Stimulated activated CD8-positive, alpha-beta memory T cell treated with anti-CD3 and anti-CD28 coated beads, Interleukin-4, amount 100 ng/mL, for 1 hour (primary cell): Measurements from ENCODE around the gene RPAIN.
"Not testable (repeated sequence)": the region's sequence is repeated elsewhere in the genome, so short reads cannot be mapped to it uniquely, and the experiment has no call there.

Experiments
- DNase-seq, 2 donors: peaks; one replicate each; pipeline ENCODE4 v3.0.0-alpha.2; 2020; ENCODE audit warnings: low read depth in 2 of 2, low spot score in 1 of 2

Gene RPAIN

GRCh38 chr17:5429191-5429887 lies 9.4 kb downstream of the RPAIN start:
- DNase-seq, result no peak

DNA sequence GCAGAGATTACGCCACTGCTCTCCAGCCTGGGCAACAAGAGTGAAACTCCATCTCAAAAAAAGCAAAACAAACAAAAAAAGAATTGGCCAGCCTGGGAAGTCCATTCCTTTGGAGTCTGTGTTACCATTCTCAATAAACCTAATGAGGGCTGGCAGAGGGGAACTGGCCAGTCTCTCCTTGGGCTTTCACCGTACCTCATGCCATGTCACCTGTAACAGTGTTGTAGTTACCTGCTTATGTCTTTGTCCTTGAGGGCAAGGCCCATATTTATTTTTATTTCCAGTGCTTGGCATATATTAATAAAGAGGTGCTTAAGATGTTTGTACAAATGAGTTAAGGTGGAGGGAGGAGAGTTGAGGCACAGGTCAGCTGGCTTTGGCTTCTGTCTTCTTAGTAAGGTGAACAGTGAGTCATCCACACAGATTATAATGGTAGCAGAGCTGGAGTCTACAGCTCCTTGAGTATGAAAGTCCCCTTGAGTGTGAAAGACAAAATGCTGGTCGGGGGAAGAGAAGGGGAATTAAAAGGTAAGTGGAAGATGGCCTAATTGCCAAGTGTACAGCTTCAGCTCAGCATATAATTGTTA lies 10.5 kb downstream of the RPAIN start:
- no peak for DNase-seq

DNA sequence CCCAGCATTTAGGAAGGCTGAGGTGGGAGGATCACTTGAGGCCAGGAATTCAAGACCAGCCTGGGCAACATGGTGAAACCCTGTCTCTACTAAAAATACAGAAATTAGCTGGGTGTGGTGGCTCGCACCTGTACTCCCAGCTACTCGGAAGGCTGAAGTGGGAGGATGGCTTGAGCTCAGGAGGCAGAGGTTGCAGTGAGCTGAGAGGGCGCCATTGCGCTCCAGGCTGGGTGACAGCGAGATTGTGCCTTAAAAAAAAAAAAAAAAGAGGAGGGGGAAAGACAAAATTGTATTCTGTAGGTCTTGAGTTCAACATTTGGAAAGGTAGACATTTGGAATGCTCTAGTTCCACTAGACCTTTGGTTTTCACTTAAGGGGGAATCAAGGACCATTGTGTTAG lies 11.3 kb downstream of the RPAIN start:
- not testable (repeated sequence) for DNase-seq

DNA sequence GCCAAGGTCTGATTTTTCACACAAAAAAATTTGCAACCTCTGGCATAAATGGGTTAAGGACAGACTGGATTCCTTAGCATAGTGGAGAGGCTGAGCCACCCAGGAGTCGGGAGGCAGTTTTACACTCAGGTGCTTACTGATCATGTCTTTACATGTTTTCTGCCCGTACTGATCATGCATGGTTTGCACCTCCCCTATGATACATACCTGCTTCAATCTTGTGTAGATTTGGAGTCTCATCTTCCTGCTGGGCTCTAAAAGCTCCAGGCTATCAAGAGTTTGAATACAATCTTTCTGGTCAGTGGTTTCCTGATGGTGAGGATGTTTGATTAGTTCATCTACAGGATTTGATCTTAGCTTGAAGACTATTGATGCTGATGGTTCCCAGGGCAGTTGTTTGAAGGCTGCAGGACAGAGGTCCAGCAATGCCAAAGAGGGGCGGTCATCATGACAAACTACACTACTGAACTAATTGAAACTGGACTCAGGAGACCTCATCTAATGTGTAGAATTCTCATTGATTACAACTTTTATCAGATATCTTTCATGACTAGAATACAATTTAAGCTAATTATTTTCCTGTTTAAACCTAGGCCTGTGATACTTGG lies 12.1 kb downstream of the RPAIN start:
- DNase-seq, result no peak

DNA sequence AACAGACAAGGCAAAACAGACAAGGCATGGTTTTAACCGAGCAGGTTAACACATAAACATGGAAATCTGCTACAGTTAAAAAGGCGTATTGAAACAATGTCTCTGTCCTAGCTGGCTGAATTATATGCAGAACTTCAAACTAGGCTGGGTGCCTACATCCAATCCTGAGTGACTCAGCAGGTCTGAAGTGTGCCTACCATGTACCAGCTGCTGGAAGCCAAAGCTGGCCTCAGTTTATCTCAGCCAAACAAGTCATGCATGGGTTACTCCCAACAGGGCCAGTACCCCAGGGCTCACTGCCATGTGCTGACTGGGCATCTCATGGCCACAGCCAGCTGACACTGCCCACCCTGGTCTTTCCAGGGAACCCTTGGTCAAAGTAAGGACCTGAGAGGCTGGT lies 15.0 kb downstream of the RPAIN start:
- no peak for DNase-seq

DNA sequence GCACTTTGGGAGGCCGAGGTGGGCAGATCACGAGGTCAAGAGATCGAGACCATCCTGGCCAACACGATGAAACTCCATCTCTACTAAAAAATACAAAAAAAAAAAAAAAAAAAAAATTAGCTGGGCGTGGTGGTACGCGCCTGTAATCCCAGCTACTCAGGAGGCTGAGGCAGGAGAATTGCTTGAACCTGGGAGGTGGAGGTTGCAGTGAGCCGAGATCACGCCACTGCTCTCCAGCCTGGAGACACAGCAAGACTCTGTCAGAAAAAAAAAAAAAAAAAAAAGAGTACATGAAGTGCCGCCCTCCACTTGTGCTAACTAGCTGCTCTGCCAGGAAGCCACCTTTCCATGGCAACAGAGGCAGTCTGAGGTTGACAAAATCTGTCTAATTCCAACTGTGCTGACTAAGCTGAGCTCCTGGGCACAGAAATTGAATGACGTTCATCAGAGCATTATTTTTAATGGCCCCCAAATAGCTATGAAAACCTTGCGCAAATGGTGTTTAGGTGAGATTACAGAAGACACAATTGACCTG lies 15.9 kb downstream of the RPAIN start:
- DNase-seq, result not testable (repeated sequence)

GRCh38 chr17:5437721-5438317 lies 17.8 kb downstream of the RPAIN start:
- no peak for DNase-seq

DNA sequence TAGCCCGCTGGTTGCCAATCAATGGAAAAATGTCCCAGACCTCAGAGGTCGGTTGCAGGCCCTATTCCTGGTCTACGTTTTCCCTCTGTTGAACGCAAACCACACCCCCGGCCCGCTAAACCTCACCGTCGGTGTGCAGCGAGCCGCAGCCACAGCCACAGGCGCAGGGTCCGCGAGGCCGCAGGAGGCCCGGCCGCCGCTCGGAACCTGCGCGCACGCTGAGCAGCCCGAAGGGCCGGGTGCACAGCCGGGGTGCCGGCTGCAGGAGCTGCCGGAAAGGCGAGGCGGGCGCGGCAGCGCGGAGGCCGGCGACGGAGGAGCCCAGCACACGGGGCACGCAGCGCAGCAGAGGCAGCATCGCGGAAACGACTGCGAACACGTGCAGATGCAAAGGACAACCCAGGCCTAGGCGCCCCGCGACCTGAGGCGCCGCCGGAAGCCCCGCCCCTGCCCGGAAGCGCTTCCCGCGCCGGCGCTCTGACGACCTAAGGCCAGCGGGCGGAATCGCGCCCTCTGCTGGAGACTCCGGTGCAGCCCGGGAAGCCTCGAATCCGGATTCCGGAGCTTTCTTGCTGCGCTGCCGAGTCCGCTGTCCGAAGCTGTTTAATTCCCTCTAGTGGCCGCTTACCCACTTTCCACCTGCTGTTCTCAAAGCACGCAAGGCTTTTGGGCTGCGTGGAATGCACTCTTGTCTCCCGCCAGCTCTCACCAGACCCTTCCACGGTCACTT lies 18.9 kb downstream of the RPAIN start, which contains the start of gene C1QBP:
Gene C1QBP (minus strand): TSS at position 440 of the 730 bp plus-strand sequence. CDS start 82 bp downstream, at position 358.
- DNase-seq, result peak; percentile 79 to 87

DNA sequence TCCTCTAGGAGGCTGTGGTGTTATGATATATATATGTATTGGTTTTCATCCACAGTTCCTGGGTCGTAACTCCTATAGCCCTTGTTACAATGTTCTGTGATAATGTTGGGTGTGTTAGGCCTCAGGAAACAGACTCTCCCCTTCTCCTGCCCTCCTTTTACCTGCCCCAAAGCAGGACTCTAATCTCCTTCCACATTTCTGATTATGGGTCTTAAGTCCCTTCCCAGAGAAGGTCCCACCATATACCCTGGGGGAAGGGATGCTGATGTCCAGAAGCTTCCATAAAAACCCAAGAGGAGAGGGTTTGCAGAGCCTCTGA lies 19.4 kb downstream of the RPAIN start:
- DNase-seq, result no peak

DNA sequence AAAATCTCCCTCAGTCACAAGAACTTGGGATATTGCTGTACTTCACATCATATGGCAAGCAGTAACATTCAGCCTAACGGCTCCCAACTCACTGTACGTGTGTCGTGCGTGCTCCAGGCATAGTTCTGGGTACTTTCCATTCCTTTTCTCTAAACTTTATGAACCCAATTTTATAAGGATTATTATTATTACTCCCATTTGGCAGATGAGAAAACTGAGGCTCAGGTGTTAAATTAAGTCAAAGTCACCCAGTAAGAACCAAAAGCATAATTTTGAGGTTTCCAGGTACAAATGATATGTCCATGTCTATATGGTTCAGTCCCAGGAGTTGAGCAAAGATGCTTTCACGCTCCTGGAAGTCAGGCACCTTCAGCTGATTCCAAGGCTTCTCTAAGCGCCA lies 23.7 kb downstream of the RPAIN start:
- DNase-seq, result no peak

GRCh38 chr17:5444209-5444608 lies 24.2 kb downstream of the RPAIN start:
- no peak for DNase-seq

GRCh38 chr17:5446786-5447185 lies 26.8 kb downstream of the RPAIN start:
- DNase-seq, result no peak

DNA sequence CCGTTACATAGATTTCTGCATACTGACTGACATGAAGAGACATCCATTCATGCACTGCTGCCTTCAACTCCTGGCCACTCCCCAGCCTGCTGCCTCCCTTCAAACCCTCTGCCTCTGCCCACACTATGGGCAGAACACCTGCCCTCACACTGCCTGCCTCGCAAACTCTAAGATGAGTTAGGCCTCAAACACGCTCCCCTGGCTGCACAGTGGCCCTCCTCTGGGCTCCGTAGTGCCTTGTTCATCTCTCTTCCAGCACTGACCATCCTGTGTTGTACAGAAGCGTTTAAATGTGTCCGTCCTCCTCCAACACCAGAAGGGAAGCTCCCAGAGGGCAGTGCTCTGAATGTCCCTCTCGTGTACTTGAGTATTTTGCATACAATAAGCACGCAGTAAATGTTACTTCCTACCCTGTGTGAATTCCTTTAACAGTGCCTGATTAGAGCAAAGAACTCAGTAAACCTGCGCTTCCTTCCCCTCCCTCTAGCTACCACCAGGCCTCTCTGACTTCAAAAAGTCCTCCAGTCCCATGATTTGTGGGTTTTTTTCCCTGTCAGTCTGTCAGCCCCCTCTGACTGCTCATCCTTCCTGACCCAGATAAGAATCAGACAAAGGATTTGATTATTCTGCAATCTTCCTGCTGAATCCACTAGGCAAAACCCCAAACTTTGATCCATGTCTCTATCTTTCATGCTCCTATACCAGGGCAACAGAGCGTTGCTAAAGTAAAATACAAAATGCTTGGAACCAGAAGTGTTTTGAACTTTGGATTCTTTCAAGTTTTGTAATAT lies 44.9 kb downstream of the RPAIN start:
- no peak for DNase-seq

DNA sequence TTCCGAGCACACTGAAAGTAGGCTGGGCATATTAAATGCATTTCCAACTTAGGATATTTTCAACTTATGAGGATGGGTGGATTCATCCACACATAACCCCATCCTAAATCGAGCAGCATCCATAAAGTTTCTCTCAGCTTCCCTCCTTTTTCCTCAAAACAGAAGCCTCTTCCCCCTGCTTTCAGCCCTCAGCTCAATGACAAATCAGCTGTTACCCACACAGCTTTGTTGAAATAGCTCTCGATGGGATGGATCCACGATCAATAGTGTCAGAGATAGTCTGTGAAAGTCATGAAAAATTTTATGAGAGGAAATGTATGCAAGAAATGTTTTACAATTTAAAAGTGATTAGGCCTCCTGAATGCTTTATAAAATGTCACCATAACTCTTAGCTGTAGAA lies 46.3 kb downstream of the RPAIN start:
- no peak for DNase-seq

DNA sequence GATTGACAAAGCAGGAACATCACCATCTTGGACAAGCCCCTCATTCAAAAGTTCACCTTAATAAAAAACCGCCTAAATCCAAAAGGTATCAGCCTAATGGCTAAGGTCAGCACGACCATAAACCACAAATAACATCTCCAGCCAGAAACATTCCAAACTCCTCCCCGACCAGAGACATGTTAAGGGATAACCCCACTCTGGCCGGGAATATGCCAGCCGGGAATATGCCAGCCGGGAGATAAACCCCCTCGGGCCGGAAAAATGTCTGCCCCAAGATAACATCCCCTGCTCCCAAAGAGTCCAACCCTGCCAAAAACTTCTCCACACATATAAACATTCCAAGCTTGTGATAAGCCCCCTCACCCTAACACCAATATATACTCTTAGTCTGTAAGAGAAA lies 47.4 kb downstream of the RPAIN start:
- no peak for DNase-seq

- no peak for DNase-seq
Measured at GRCh38 chr17:5468075-5468473, 48.1 kb downstream of the RPAIN start.

DNA sequence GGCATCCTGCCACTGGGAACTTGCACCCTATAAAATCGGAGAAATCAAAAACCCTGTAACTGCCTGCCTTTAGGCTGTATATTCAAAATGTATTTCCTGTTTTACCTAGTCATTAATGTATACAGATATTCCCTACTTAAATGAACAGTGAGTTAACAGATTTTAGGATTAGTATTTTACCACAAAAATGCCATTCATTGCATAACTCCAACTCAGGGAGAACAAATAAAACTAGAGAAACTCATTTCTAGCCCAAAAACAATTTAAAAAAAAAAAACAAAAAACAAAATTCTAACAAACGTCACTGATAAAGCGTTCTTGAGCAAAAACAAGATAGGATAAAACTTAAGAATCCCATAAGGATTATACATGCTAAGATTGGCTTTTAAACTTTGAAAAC lies 52.5 kb downstream of the RPAIN start:
- no peak for DNase-seq

DNA sequence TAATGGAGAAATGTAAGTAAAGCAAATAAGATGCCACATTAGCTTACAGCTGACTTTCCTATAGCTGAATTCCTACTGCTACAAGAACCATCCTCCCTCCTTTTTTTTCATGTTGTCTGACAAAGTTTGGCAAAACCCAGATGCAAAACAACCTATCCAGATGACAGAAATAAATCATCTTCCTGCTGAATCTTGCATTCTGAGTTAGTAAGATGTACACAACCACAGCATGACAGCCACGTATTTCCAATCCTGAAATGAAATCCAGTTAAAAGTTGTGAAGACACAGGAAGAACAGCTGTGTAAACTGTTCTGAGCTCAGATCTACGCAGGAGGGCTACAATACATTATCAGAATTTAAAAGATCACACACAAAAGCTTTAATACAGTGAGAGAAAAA lies 53.9 kb downstream of the RPAIN start:
- DNase-seq, result no peak

- no peak for DNase-seq
Measured at GRCh38 chr17:5478992-5479391, 59.0 kb downstream of the RPAIN start.

- no peak for DNase-seq
Measured at GRCh38 chr17:5480962-5481361, 61.0 kb downstream of the RPAIN start.

GRCh38 chr17:5481451-5481850 lies 61.5 kb downstream of the RPAIN start:
- no peak for DNase-seq
